Skeletal muscle tissue (tissue), 4 donors: ENCODE data around the gene TUBB4B. TPM values are rescaled to one million over a fixed set of nuclear protein-coding genes. Genes with fewer than 3 reads are reported as not detected.

Experiments used
- H3K27ac ChIP-seq: one replicate; pipeline ENCODE4 v1.7.0; 2013; ENCODE audit warnings: mild to moderate bottlenecking, low read depth, low read length, inconsistent platforms
- H3K27me3 ChIP-seq, 3 donors: one replicate each; pipeline ENCODE4 v1.7.0; 2013; ENCODE audit warnings: low read length in 3 of 3; ENCODE audit not compliant: control insufficient read depth in 3 of 3, insufficient read depth in 3 of 3
- H3K36me3 ChIP-seq, 3 donors: one replicate each; pipeline ENCODE4 v1.7.0; 2013; ENCODE audit warnings: low read length in 3 of 3; ENCODE audit not compliant: control insufficient read depth in 3 of 3, insufficient read depth in 3 of 3
- H3K4me1 ChIP-seq, 3 donors: one replicate each; pipeline ENCODE4 v1.7.0; 2013; ENCODE audit warnings: low read length in 3 of 3, mild to moderate bottlenecking in 3 of 3; ENCODE audit not compliant: control insufficient read depth in 3 of 3, insufficient read depth in 3 of 3
- H3K4me3 ChIP-seq, 3 donors: one replicate each; pipeline ENCODE4 v1.7.0; 2013; ENCODE audit warnings: low read length in 3 of 3
- H3K9ac ChIP-seq, 3 donors: one replicate each; pipeline ENCODE4 v1.7.0; 2013; ENCODE audit warnings: low read length in 3 of 3, mild to moderate bottlenecking in 3 of 3, moderate library complexity in 2 of 3, low read depth in 1 of 3
- H3K9me3 ChIP-seq, 3 donors: one replicate each; pipeline ENCODE4 v1.7.0; 2013; ENCODE audit warnings: low read length in 3 of 3; ENCODE audit not compliant: control insufficient read depth in 3 of 3
- total RNA-seq: library from RNA; depleted of rRNA; stranded (reverse); fragments of >200 nt; gene quantifications from one replicate; pipeline ENCODE4 v1.2.3, GENCODE V29; 2014
- donor health status: Osteomylitis.

The TUBB4B gene
- total RNA-seq, 1 donor from 2014 or later: 97.1 TPM

GRCh38 chr9:137198902-137199283 lies 42.2 kb upstream of the TUBB4B start:
- H3K27ac ChIP-seq: no peak overlapping the region
- H3K9me3 ChIP-seq: no peaks in the 10 kb centered on the region
- no peaks in the 10 kb centered on the region for H3K27me3 ChIP-seq
- peak overlapping the region in 1 of 3 donors; percentile 32 for H3K4me3 ChIP-seq
- H3K9ac ChIP-seq: peak overlapping the region; percentile 20 to 70 (median 32)
- H3K36me3 ChIP-seq: no peaks in the 10 kb centered on the region
- H3K4me1 ChIP-seq: peaks cover 42 to 83% (median 79%) of the 10 kb centered on the region in 3 donors

GRCh38 chr9:137199411-137200121 lies 41.5 kb upstream of the TUBB4B start:
- peak overlapping the region in 2 of 3 donors; percentile 32 to 35 for H3K4me3 ChIP-seq
- H3K36me3 ChIP-seq: no peaks in the 10 kb centered on the region
- H3K27me3 ChIP-seq: no peaks in the 10 kb centered on the region
- H3K9me3 ChIP-seq: no peaks in the 10 kb centered on the region
- peaks cover 48 to 83% (median 79%) of the 10 kb centered on the region in 3 donors for H3K4me1 ChIP-seq
- no peak overlapping the region for H3K27ac ChIP-seq
- peak overlapping the region; percentile 32 to 70 (median 57) for H3K9ac ChIP-seq

- Histone ChIP-seq H3K36me3 (no peaks in the 10 kb centered on the region), H3K4me3 (peak within 1 kb of the TSS; percentile 72 to 87 (median 83)), H3K27ac (peak within 1 kb of the TSS; percentile 66), H3K9me3 (no peaks in the 10 kb centered on the region), H3K9ac (peak within 1 kb of the TSS; percentile 63 to 88 (median 72)), H3K4me1 (peaks cover 54 to 80% (median 75%) of the 10 kb centered on the region in 3 donors), H3K27me3 (no peaks in the 10 kb centered on the region)
Observed at GRCh38 chr9:137200311-137201204, 40.5 kb upstream of the TUBB4B start, which contains the start of gene TPRN. TSS of gene TPRN (minus strand) at chr9:137200741. CDS start at chr9:137200711, 30 bp downstream.

GRCh38 chr9:137201205-137201868 lies 39.8 kb upstream of the TUBB4B start:
- peak overlapping the region; percentile 72 to 87 (median 83) for H3K4me3 ChIP-seq
- peak overlapping the region; percentile 63 to 88 (median 72) for H3K9ac ChIP-seq
- H3K27ac ChIP-seq: peak overlapping the region; percentile 66
- no peaks in the 10 kb centered on the region for H3K27me3 ChIP-seq
- H3K9me3 ChIP-seq: no peaks in the 10 kb centered on the region
- no peaks in the 10 kb centered on the region for H3K36me3 ChIP-seq
- peaks cover 60 to 80% (median 75%) of the 10 kb centered on the region in 3 donors for H3K4me1 ChIP-seq

- Histone ChIP-seq H3K27ac (no peak overlapping the region), H3K9me3 (no peaks in the 10 kb centered on the region), H3K27me3 (no peaks in the 10 kb centered on the region), H3K36me3 (peaks cover 0 to 7% (median 3%) of the 10 kb centered on the region in 3 donors), H3K4me1 (peaks cover 67 to 79% (median 68%) of the 10 kb centered on the region in 3 donors), H3K9ac (peak overlapping the region in 1 of 3 donors; percentile 8), H3K4me3 (no peak overlapping the region)
Observed at GRCh38 chr9:137202966-137203365, 38.1 kb upstream of the TUBB4B start.

GRCh38 chr9:137204731-137205125 lies 36.4 kb upstream of the TUBB4B start:
- H3K9ac ChIP-seq: peak overlapping the region; percentile 84 to 93 (median 91)
- H3K27me3 ChIP-seq: no peaks in the 10 kb centered on the region
- H3K27ac ChIP-seq: peak overlapping the region; percentile 73
- peaks cover 3 to 12% (median 3%) of the 10 kb centered on the region in 3 donors for H3K36me3 ChIP-seq
- no peaks in the 10 kb centered on the region for H3K9me3 ChIP-seq
- H3K4me1 ChIP-seq: peaks cover 51 to 62% (median 52%) of the 10 kb centered on the region in 3 donors
- H3K4me3 ChIP-seq: peak overlapping the region; percentile 96 to 99 (median 97)

GRCh38 chr9:137205126-137206069 lies 35.7 kb upstream of the TUBB4B start, which contains the start of the genes NDOR1 and TMEM203:
TSS of gene NDOR1 (plus strand) at chr9:137205700. CDS start at chr9:137205778, 78 bp downstream.
TSS of gene TMEM203 (minus strand) at chr9:137205648. CDS start at chr9:137205414, 234 bp downstream.
- no peaks in the 10 kb centered on the region for H3K9me3 ChIP-seq
- H3K27ac ChIP-seq: peak within 1 kb of the TSS; percentile 73
- H3K4me3 ChIP-seq: peak within 1 kb of the TSS; percentile 96 to 99 (median 97)
- H3K9ac ChIP-seq: peak within 1 kb of the TSS; percentile 84 to 93 (median 91)
- H3K36me3 ChIP-seq: peaks cover 3 to 12% (median 3%) of the 10 kb centered on the region in 3 donors
- H3K27me3 ChIP-seq: no peaks in the 10 kb centered on the region
- H3K4me1 ChIP-seq: peaks cover 51 to 61% (median 52%) of the 10 kb centered on the region in 3 donors

- Histone ChIP-seq H3K9ac (peak overlapping the region; percentile 84 to 93 (median 91)), H3K4me3 (peak overlapping the region; percentile 96 to 99 (median 97))
Observed at GRCh38 chr9:137206602-137207001, 34.5 kb upstream of the TUBB4B start.

More at GRCh38 chr9:137206602-137207001, 34.5 kb upstream of the TUBB4B start:
- peaks cover 3 to 12% (median 3%) of the 10 kb centered on the region in 3 donors for H3K36me3 ChIP-seq
- H3K9me3 ChIP-seq: no peaks in the 10 kb centered on the region
- no peaks in the 10 kb centered on the region for H3K27me3 ChIP-seq
- peaks cover 45 to 54% (median 46%) of the 10 kb centered on the region in 3 donors for H3K4me1 ChIP-seq
- H3K27ac ChIP-seq: no peak overlapping the region
